Glutamatergic neuron (in vitro differentiated cells): ENCODE measurements around the gene ERVK3-1. TPM values are rescaled to one million over a fixed set of nuclear protein-coding genes. Genes with fewer than 3 reads are reported as not detected.

ENCODE experiments used
- DNase-seq: peaks from one replicate; pipeline ENCODE4 v3.0.0; 2022
- H3K27ac Mint-ChIP-seq: one replicate; pipeline ENCODE4 v1.8.0; 2020; ENCODE audit warnings: mild to moderate bottlenecking, mixed read lengths, inconsistent platforms; ENCODE audit not compliant: unreplicated experiment
- H3K27me3 Mint-ChIP-seq: one replicate; pipeline ENCODE4 v1.8.0; 2020; ENCODE audit warnings: mild to moderate bottlenecking, moderate library complexity, mixed read lengths, inconsistent platforms; ENCODE audit not compliant: unreplicated experiment
- H3K36me3 Mint-ChIP-seq: one replicate; pipeline ENCODE4 v1.8.0; 2020; ENCODE audit warnings: mild to moderate bottlenecking, mixed read lengths, inconsistent platforms; ENCODE audit not compliant: unreplicated experiment
- H3K4me1 Mint-ChIP-seq: one replicate; pipeline ENCODE4 v1.8.0; 2020; ENCODE audit warnings: mild to moderate bottlenecking, low read depth, mixed read lengths, inconsistent platforms; ENCODE audit not compliant: unreplicated experiment
- H3K4me3 Mint-ChIP-seq: one replicate; pipeline ENCODE4 v1.8.0; 2020; ENCODE audit warnings: mild to moderate bottlenecking, mixed read lengths, inconsistent platforms; ENCODE audit not compliant: unreplicated experiment
- H3K9me3 Mint-ChIP-seq: one replicate; pipeline ENCODE4 v1.8.0; 2020; ENCODE audit warnings: mild to moderate bottlenecking, moderate library complexity, mixed read lengths, inconsistent platforms; ENCODE audit not compliant: unreplicated experiment
- CTCF ChIP-seq: fragments of 200-600 bp; sonication (generic); IDR thresholded peaks from one replicate; pipeline ENCODE4 v1.5.0; 2021; ENCODE audit not compliant: partially characterized antibody, unreplicated experiment
- total RNA-seq: library from RNA; stranded (reverse); fragmentation: NEBNext Ultra II Directional; extraction: Animal tissue kit (Norgen Biotek cat#: 25700); gene quantifications from one replicate; pipeline ENCODE4 v1.2.1, GENCODE V29; 2021; ENCODE audit not compliant: unreplicated experiment

Gene ERVK3-1
- total RNA-seq, 1 donor from 2014 or later = 56.2 TPM

GRCh38 chr19:58311345-58311865, 6.2 kb downstream of the ERVK3-1 start:
- DNase-seq = no peak
- no peak for TF ChIP-seq CTCF
- peak overlapping the region; percentile 10 for H3K4me3 Mint-ChIP-seq
- peaks cover 8% of the 10 kb centered on the region for H3K9me3 Mint-ChIP-seq
- H3K27ac Mint-ChIP-seq = peak overlapping the region; percentile 25
- H3K4me1 Mint-ChIP-seq = peaks cover 11% of the 10 kb centered on the region
- peaks cover 30% of the 10 kb centered on the region for H3K36me3 Mint-ChIP-seq
- peaks cover 3% of the 10 kb centered on the region for H3K27me3 Mint-ChIP-seq

GRCh38 chr19:58315580-58315979, 10.4 kb downstream of the ERVK3-1 start:
- Mint-ChIP-seq H3K27ac (no peak overlapping the region), H3K9me3 (peaks cover 8% of the 10 kb centered on the region), H3K4me1 (peaks cover 11% of the 10 kb centered on the region), H3K36me3 (peaks cover 30% of the 10 kb centered on the region), H3K27me3 (peaks cover 5% of the 10 kb centered on the region), H3K4me3 (no peak overlapping the region)
- no peak for DNase-seq
- no peak for TF ChIP-seq CTCF

GRCh38 chr19:58317476-58318072, 12.4 kb downstream of the ERVK3-1 start:
- H3K36me3 Mint-ChIP-seq = peaks cover 16% of the 10 kb centered on the region
- peaks cover 6% of the 10 kb centered on the region for H3K9me3 Mint-ChIP-seq
- peaks cover 5% of the 10 kb centered on the region for H3K27me3 Mint-ChIP-seq
- no peak overlapping the region for H3K27ac Mint-ChIP-seq
- no peak for TF ChIP-seq CTCF
- no peak overlapping the region for H3K4me3 Mint-ChIP-seq
- DNase-seq = no peak
- H3K4me1 Mint-ChIP-seq = peaks cover 3% of the 10 kb centered on the region

- Mint-ChIP-seq H3K9me3 (peaks cover 4% of the 10 kb centered on the region), H3K4me3 (no peak overlapping the region), H3K27ac (no peak overlapping the region), H3K4me1 (peaks cover 3% of the 10 kb centered on the region), H3K36me3 (peaks cover 10% of the 10 kb centered on the region), H3K27me3 (peaks cover 5% of the 10 kb centered on the region)
- no peak for TF ChIP-seq CTCF
- DNase-seq = no peak
Measured at GRCh38 chr19:58318297-58318696, 13.1 kb downstream of the ERVK3-1 start.

GRCh38 chr19:58319241-58319640, 14.1 kb downstream of the ERVK3-1 start:
- no peak for TF ChIP-seq CTCF
- Mint-ChIP-seq H3K9me3 (peaks cover 3% of the 10 kb centered on the region), H3K4me1 (peaks cover 3% of the 10 kb centered on the region), H3K36me3 (peaks cover 6% of the 10 kb centered on the region), H3K27me3 (peaks cover 5% of the 10 kb centered on the region), H3K4me3 (no peak overlapping the region), H3K27ac (no peak overlapping the region)
- DNase-seq = no peak
